ENCODE results near the gene CPLX1.

DNA sequence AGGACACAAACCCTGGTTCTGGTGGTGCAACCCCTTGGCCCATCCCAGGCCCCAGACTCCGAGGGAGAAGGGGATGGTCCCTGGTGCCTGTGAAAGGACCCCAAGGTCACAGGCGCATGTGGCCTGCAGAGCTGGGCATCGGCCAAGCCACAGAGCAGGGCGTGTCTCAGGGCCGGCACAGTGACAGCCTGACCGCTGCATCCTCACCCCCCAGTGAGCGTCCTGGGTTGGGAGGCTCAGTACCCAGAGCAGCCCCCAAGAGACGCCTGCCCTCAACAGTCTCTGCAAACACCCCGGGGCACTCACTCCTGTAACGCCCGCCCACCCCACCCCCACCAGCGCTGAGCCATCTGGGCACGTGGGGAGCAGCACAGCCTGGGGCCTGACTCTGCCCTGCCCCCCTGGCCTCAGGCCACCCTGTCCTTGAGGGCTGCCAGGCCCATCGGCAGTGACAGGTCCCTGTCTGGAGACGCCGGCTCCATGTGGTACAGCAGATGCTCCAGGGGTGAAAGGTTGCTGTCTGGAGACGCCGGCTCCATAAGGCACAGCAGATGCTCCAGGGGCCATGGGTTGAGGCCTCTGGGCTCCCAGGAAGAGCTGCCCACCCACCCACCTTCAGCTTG lies 24.5 kb upstream of the CPLX1 start:
- TF ChIP-seq CTCF (IDR thresholded peaks at IDR 0.05): no peak
- no peak for TF ChIP-seq POLR2A (IDR thresholded peaks at IDR 0.05)
